Measurements from ENCODE around the gene NPR2. TPM values are rescaled to one million over a fixed set of nuclear protein-coding genes. Genes with fewer than 3 reads are reported as not detected.

Gene NPR2
- total RNA-seq, 1 experiment from 2014 or later: 18.8 TPM

GRCh38 chr9:35806101-35806500, 14.7 kb downstream of the NPR2 start:
- DNase-seq (ENCODE audit: low read depth, low spot score) (no peak), ATAC-seq (no peak)
- H3K4me1 ChIP-seq (ENCODE audit: control insufficient read depth in 1 of 2, insufficient read depth in 2 of 2, low read length in 2 of 2): no peaks in the 10 kb centered on the region
- no peak overlapping the region for H3K9ac ChIP-seq (ENCODE audit: low read length)
- peaks cover 3 to 7% of the 10 kb centered on the region in 2 experiments; a peak in 2 of 4 replicates for H3K36me3 ChIP-seq (ENCODE audit: control insufficient read depth in 1 of 2, insufficient read depth in 2 of 2, low read length in 2 of 2)
- no peak overlapping the region for H3K4me2 ChIP-seq (ENCODE audit: low read length)
- H3K27ac ChIP-seq (ENCODE audit: low read depth, low read length): no peak overlapping the region
- H3K79me2 ChIP-seq (ENCODE audit: insufficient read depth, low read length): no peaks in the 10 kb centered on the region
- TF ChIP-seq RAD21 (IDR thresholded peaks at IDR 0.05; ENCODE audit: low read depth) (no peak), ZNF274 (IDR thresholded peaks at IDR 0.05; ENCODE audit: low read depth, low read length) (no peak), POLR2AphosphoS5 (IDR thresholded peaks at IDR 0.05; ENCODE audit: low read depth, low read length) (no peak), EGR1 (IDR thresholded peaks at IDR 0.05; ENCODE audit: low read depth) (no peak), EZH2 (IDR thresholded peaks at IDR 0.05) (no peak), JUND (IDR thresholded peaks at IDR 0.05) (no peak), CEBPB (IDR thresholded peaks at IDR 0.05; ENCODE audit: low read depth) (no peak), FOSL1 (IDR thresholded peaks at IDR 0.05; ENCODE audit: low read depth) (no peak), SIN3A (IDR thresholded peaks at IDR 0.05; ENCODE audit: low read depth) (no peak), EZH2phosphoT487 (IDR thresholded peaks at IDR 0.05; ENCODE audit: borderline replicate concordance) (no peak), ZFX (IDR thresholded peaks at IDR 0.05) (no peak), YY1 (IDR thresholded peaks at IDR 0.05; ENCODE audit: extremely low read depth, insufficient replicate concordance, low read depth, low read length) (no peak), SRF (IDR thresholded peaks at IDR 0.05; ENCODE audit: low read depth) (no peak), SP1 (IDR thresholded peaks at IDR 0.05; ENCODE audit: low read depth) (no peak), TCF7L2 (IDR thresholded peaks at IDR 0.05; ENCODE audit: borderline replicate concordance, extremely low read depth, insufficient read depth, insufficient read length) (no peak), ELF1 (IDR thresholded peaks at IDR 0.05; ENCODE audit: borderline replicate concordance, low read depth) (no peak)
- TF ChIP-seq, protein P1, sequence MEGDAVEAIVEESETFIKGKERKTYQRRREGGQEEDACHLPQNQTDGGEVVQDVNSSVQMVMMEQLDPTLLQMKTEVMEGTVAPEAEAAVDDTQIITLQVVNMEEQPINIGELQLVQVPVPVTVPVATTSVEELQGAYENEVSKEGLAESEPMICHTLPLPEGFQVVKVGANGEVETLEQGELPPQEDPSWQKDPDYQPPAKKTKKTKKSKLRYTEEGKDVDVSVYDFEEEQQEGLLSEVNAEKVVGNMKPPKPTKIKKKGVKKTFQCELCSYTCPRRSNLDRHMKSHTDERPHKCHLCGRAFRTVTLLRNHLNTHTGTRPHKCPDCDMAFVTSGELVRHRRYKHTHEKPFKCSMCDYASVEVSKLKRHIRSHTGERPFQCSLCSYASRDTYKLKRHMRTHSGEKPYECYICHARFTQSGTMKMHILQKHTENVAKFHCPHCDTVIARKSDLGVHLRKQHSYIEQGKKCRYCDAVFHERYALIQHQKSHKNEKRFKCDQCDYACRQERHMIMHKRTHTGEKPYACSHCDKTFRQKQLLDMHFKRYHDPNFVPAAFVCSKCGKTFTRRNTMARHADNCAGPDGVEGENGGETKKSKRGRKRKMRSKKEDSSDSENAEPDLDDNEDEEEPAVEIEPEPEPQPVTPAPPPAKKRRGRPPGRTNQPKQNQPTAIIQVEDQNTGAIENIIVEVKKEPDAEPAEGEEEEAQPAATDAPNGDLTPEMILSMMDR (IDR thresholded peaks at IDR 0.05 in 2 of 3, conservative IDR thresholded peaks at IDR 0.05 in 1 of 3; ENCODE audit: borderline replicate concordance in 1 of 3, insufficient read depth in 1 of 3, low read depth in 2 of 3, low read length in 2 of 3): no peak
- TF ChIP-seq, protein P2, sequence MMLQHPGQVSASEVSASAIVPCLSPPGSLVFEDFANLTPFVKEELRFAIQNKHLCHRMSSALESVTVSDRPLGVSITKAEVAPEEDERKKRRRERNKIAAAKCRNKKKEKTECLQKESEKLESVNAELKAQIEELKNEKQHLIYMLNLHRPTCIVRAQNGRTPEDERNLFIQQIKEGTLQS (IDR thresholded peaks at IDR 0.05): no peak
- TF ChIP-seq, protein P3, sequence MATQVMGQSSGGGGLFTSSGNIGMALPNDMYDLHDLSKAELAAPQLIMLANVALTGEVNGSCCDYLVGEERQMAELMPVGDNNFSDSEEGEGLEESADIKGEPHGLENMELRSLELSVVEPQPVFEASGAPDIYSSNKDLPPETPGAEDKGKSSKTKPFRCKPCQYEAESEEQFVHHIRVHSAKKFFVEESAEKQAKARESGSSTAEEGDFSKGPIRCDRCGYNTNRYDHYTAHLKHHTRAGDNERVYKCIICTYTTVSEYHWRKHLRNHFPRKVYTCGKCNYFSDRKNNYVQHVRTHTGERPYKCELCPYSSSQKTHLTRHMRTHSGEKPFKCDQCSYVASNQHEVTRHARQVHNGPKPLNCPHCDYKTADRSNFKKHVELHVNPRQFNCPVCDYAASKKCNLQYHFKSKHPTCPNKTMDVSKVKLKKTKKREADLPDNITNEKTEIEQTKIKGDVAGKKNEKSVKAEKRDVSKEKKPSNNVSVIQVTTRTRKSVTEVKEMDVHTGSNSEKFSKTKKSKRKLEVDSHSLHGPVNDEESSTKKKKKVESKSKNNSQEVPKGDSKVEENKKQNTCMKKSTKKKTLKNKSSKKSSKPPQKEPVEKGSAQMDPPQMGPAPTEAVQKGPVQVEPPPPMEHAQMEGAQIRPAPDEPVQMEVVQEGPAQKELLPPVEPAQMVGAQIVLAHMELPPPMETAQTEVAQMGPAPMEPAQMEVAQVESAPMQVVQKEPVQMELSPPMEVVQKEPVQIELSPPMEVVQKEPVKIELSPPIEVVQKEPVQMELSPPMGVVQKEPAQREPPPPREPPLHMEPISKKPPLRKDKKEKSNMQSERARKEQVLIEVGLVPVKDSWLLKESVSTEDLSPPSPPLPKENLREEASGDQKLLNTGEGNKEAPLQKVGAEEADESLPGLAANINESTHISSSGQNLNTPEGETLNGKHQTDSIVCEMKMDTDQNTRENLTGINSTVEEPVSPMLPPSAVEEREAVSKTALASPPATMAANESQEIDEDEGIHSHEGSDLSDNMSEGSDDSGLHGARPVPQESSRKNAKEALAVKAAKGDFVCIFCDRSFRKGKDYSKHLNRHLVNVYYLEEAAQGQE (IDR thresholded peaks at IDR 0.05; ENCODE audit: low read depth): no peak
- RAD21 ChIA-PET (ENCODE audit: low non-redundant PET in 1 of 2, low total read pairs in 2 of 2, uncharacterized antibody in 2 of 2, unreplicated experiment in 2 of 2): no interaction called here
- H3K4me3 ChIP-seq (replicated peaks in 1 of 2; ENCODE audit: low read depth in 1 of 2, low read length in 2 of 2): no peak overlapping the region
- H2AFZ ChIP-seq (ENCODE audit: low read depth, low read length, poor library complexity, severe bottlenecking): no peak overlapping the region
- BruUV-seq (replicated peaks): no TSS peak
- H3K9me3 ChIP-seq (ENCODE audit: control insufficient read depth in 1 of 2, insufficient read depth in 1 of 2, low read depth in 1 of 2, low read length in 2 of 2): no peaks in the 10 kb centered on the region
- CTCF ChIA-PET: no interaction called here
- no peaks in the 10 kb centered on the region for H3K27me3 ChIP-seq (ENCODE audit: insufficient read depth, low read length)
- H3K9me2 ChIP-seq (ENCODE audit: insufficient read depth): no peaks in the 10 kb centered on the region
- POLR2A ChIA-PET: no interaction called here
- no peaks in the 10 kb centered on the region for H4K20me1 ChIP-seq (ENCODE audit: insufficient read depth)
- intact Hi-C loops (cut with micrococcal nuclease): no loop called here
